ENCODE measurements around the gene EHMT1. TPM values are rescaled to one million over a fixed set of nuclear protein-coding genes. Genes with fewer than 3 reads are reported as not detected.

Gene EHMT1
- total and polyA plus RNA-seq, 10 of the 15 experiments (the other 5 are each of a cell fraction or from before 2014, with no cell fraction given) = 2.9 to 100 (median 48.1) TPM

- TF ChIP-seq ZNF274 (IDR thresholded peaks at IDR 0.05; ENCODE audit: insufficient read depth, insufficient read length) (no peak), ATF7 (IDR thresholded peaks at IDR 0.05; ENCODE audit: low read depth) (peak; percentile 85), CEBPB (IDR thresholded peaks at IDR 0.05; ENCODE audit: borderline replicate concordance in 1 of 2, low read depth in 2 of 2, low read length in 2 of 2) (no peak)
Measured at GRCh38 chr9:137762414-137763061, 143.7 kb downstream of the EHMT1 start (continued).

- WGBS (ENCODE audit: insufficient coverage, insufficient replicate concordance, low lambda C conversion rate, missing lambda C conversion rate) = 96% methylated on average over 29 of the region's 29 CpGs
- in situ Hi-C loops (cut with MboI) (no loop called here), intact Hi-C loops (cut with micrococcal nuclease; ENCODE audit: unreplicated experiment) (no loop called here)
- H3K27ac ChIP-seq (ENCODE audit: control insufficient read depth, insufficient read depth) = peak overlapping the region; percentile 96
- H3K27me3 ChIP-seq (replicated peaks in 1 of 2; ENCODE audit: control insufficient read depth in 2 of 2, insufficient read depth in 2 of 2, low read length in 1 of 2) = no peaks in the 10 kb centered on the region
- DNase-seq (ENCODE audit: low read depth, low spot score) (no peak), ATAC-seq (no peak), FAIRE-seq (no peak)
- H3K4me3 ChIP-seq = no peak overlapping the region
- H2AFZ ChIP-seq (ENCODE audit: control insufficient read depth, low read depth, low read length) = no peak overlapping the region
- peaks cover 33 to 44% of the 10 kb centered on the region in 2 experiments for H3K36me3 ChIP-seq (ENCODE audit: control insufficient read depth in 2 of 2, insufficient read depth in 2 of 2, low read length in 1 of 2)
- H3K4me1 ChIP-seq (ENCODE audit: control insufficient read depth, insufficient read depth, low read length) = peaks cover 50% of the 10 kb centered on the region
- ChIA-PET CTCF (no interaction called here), POLR2A (interaction anchor here (7.4 kb wide), 1 partner anchor 19 kb away, joined by 59 read pairs; no protein-coding TSS in a partner anchor), SMC1A (ENCODE audit: uncharacterized antibody, unreplicated experiment) (interaction anchor here (0.6 to 2.7 kb wide), 3 partner anchors 45 to 1519 kb away, joined by 3 to 11 read pairs (median 8); no protein-coding TSS in a partner anchor), RAD21 (ENCODE audit: unreplicated experiment) (no interaction called here)
- peaks cover 9% of the 10 kb centered on the region; the same call in 2 of the 3 replicates for H3K9me3 ChIP-seq (replicated peaks; ENCODE audit: control insufficient read depth, insufficient read depth, low read length)
- H3K4me2 ChIP-seq (ENCODE audit: control insufficient read depth, insufficient read depth) = 0 out of 2 replicates have a peak overlapping the region, but pooled peaks have one; percentile 20
- no peak for TF ChIP-seq WRNIP1 (IDR thresholded peaks at IDR 0.05; ENCODE audit: borderline replicate concordance, low read depth, low read length)
- no peak for TF ChIP-seq CBFB (IDR thresholded peaks at IDR 0.05; ENCODE audit: low read depth)
- no peak for TF ChIP-seq ETV6 (conservative IDR thresholded peaks at IDR 0.05 in 1 of 2, IDR thresholded peaks at IDR 0.05 in 1 of 2; ENCODE audit: borderline replicate concordance in 1 of 2, low read depth in 1 of 2)
- no peak for TF ChIP-seq MAX (IDR thresholded peaks at IDR 0.05; ENCODE audit: low read depth, low read length)
- no TSS peak for BruUV-seq (replicated peaks)
- H3K9ac ChIP-seq (ENCODE audit: control insufficient read depth, insufficient read depth, low read length) = peak overlapping the region; percentile 41; the same call in 1 of the 2 replicates
- H3K79me2 ChIP-seq (ENCODE audit: control insufficient read depth, insufficient read depth, low read length) = peaks cover 25% of the 10 kb centered on the region
- no peaks in the 10 kb centered on the region for H4K20me1 ChIP-seq (ENCODE audit: control insufficient read depth, insufficient read depth)
Measured at GRCh38 chr9:137763271-137763955, 144.6 kb downstream of the EHMT1 start.

All from GM12878 (cell line).